Activated T-helper 2 cell treated with anti-CD3 and anti-CD28 coated beads, Interferon-gamma antibody, Interleukin-2, Interleukin-4, amounts not matched to agents 10 μg/mL and 5 μg/mL and 100 μg/mL, durations not matched to agents 14 hours and 24 hours and 36 hours (primary cell): ENCODE results near the gene TUBB4A. TPM values are rescaled to one million over a fixed set of nuclear protein-coding genes. Genes with fewer than 3 reads are reported as not detected.
"Not testable (repeated sequence)": the region's sequence is repeated elsewhere in the genome, so short reads cannot be mapped to it uniquely, and the experiment has no call there.

ENCODE experiments used
- DNase-seq: peaks from one replicate; pipeline ENCODE4 v3.0.0; 2021; ENCODE audit warnings: low spot score
- H3K27ac Mint-ChIP-seq: one replicate; pipeline ENCODE4 v1.8.0; 2021; ENCODE audit warnings: mixed read lengths
- H3K27me3 Mint-ChIP-seq: one replicate; pipeline ENCODE4 v1.8.0; 2021; ENCODE audit warnings: low read depth, mixed read lengths
- H3K36me3 Mint-ChIP-seq: one replicate; pipeline ENCODE4 v1.8.0; 2021; ENCODE audit warnings: low read depth, mixed read lengths
- H3K4me1 Mint-ChIP-seq: one replicate; pipeline ENCODE4 v1.8.0; 2021; ENCODE audit warnings: low read depth, mixed read lengths
- H3K4me3 Mint-ChIP-seq: one replicate; pipeline ENCODE4 v1.8.0; 2021; ENCODE audit warnings: low read depth, mild to moderate bottlenecking, moderate library complexity, mixed read lengths
- H3K9me3 Mint-ChIP-seq: one replicate; pipeline ENCODE4 v1.8.0; 2021; ENCODE audit warnings: mixed read lengths
- intact Hi-C: fragments of 100-400 bp; cut with micrococcal nuclease; formaldehyde crosslinking; loops from one replicate; pipeline ENCODE4 v1.15.1; 2023
- total RNA-seq: library from RNA; stranded (reverse); gene quantifications from 2 replicates; pipeline ENCODE4 v1.2.3, GENCODE V29; 2022

Gene TUBB4A
- total RNA-seq, 1 donor from 2014 or later, result 7.9 TPM

- no peaks in the 10 kb centered on the region for H3K27me3 Mint-ChIP-seq
- peak; percentile 44 for DNase-seq
- H3K36me3 Mint-ChIP-seq, result no peaks in the 10 kb centered on the region
- no peaks in the 10 kb centered on the region for H3K9me3 Mint-ChIP-seq
- peak overlapping the region; percentile 88 for H3K27ac Mint-ChIP-seq
- intact Hi-C loops, result loop anchor here (1.0 to 5.0 kb wide), 4 partner anchors 39 to 249 kb away; partner anchors contain the start of gene SH2D3A
- peaks cover 35% of the 10 kb centered on the region for H3K4me1 Mint-ChIP-seq
- H3K4me3 Mint-ChIP-seq, result peak overlapping the region; percentile 66
Observed at GRCh38 chr19:6518145-6518911, 16.2 kb upstream of the TUBB4A start.

- H3K27me3 Mint-ChIP-seq, result no peaks in the 10 kb centered on the region
- peaks cover 31% of the 10 kb centered on the region for H3K4me1 Mint-ChIP-seq
- H3K36me3 Mint-ChIP-seq, result no peaks in the 10 kb centered on the region
- no peaks in the 10 kb centered on the region for H3K9me3 Mint-ChIP-seq
- H3K4me3 Mint-ChIP-seq, result peak overlapping the region; percentile 94
- peak overlapping the region; percentile 94 for H3K27ac Mint-ChIP-seq
- intact Hi-C loops, result loop anchor here (1.0 to 5.0 kb wide), 10 partner anchors 14 to 347 kb away; partner anchors contain the start of genes CD70, SH2D3A and TNFSF9
- DNase-seq, result peak; percentile 85
Observed at GRCh38 chr19:6516659-6517291, 14.7 kb upstream of the TUBB4A start.

- Mint-ChIP-seq H3K27ac (peak overlapping the region; percentile 89), H3K4me3 (peak overlapping the region; percentile 94), H3K9me3 (no peaks in the 10 kb centered on the region), H3K36me3 (no peaks in the 10 kb centered on the region), H3K27me3 (no peaks in the 10 kb centered on the region), H3K4me1 (peaks cover 33% of the 10 kb centered on the region)
- DNase-seq, result peak; percentile 76
- intact Hi-C loops, result loop anchor here (1.0 to 5.0 kb wide), 8 partner anchors 15 to 251 kb away; partner anchors contain the start of genes CD70, SH2D3A and TNFSF9
Observed at GRCh38 chr19:6516018-6516658, 14.0 kb upstream of the TUBB4A start.

- Mint-ChIP-seq H3K27ac (no peak overlapping the region), H3K27me3 (no peaks in the 10 kb centered on the region), H3K36me3 (no peaks in the 10 kb centered on the region), H3K9me3 (no peaks in the 10 kb centered on the region), H3K4me3 (peak overlapping the region; percentile 49), H3K4me1 (peaks cover 31% of the 10 kb centered on the region)
- intact Hi-C loops, result loop anchor here (5.0 kb wide), 3 partner anchors 42 to 252 kb away; partner anchors contain the start of gene SH2D3A
- DNase-seq, result no peak
Observed at GRCh38 chr19:6514926-6515544, 12.9 kb upstream of the TUBB4A start.

- Mint-ChIP-seq H3K27ac (no peak overlapping the region), H3K36me3 (no peaks in the 10 kb centered on the region), H3K4me3 (no peak overlapping the region), H3K4me1 (peaks cover 25% of the 10 kb centered on the region), H3K9me3 (no peaks in the 10 kb centered on the region), H3K27me3 (no peaks in the 10 kb centered on the region)
- intact Hi-C loops, result no loop called here
- no peak for DNase-seq
Observed at GRCh38 chr19:6514089-6514488, 12.0 kb upstream of the TUBB4A start.

- Mint-ChIP-seq H3K36me3 (no peaks in the 10 kb centered on the region), H3K27me3 (no peaks in the 10 kb centered on the region), H3K27ac (no peak overlapping the region), H3K4me3 (no peak overlapping the region), H3K4me1 (peaks cover 3% of the 10 kb centered on the region), H3K9me3 (no peaks in the 10 kb centered on the region)
- intact Hi-C loops, result no loop called here
- no peak for DNase-seq
Observed at GRCh38 chr19:6510618-6511017, 8.5 kb upstream of the TUBB4A start.

GRCh38 chr19:6509118-6509971 is 7.2 kb upstream of the TUBB4A start:
- no peak for DNase-seq
- no peaks in the 10 kb centered on the region for H3K36me3 Mint-ChIP-seq
- H3K4me3 Mint-ChIP-seq, result no peak overlapping the region
- H3K4me1 Mint-ChIP-seq, result peaks cover 8% of the 10 kb centered on the region
- intact Hi-C loops, result loop anchor here (10.0 kb wide), 1 partner anchor 85 kb away; the partner anchor contains the start of gene KHSRP
- H3K27ac Mint-ChIP-seq, result no peak overlapping the region
- no peaks in the 10 kb centered on the region for H3K9me3 Mint-ChIP-seq
- no peaks in the 10 kb centered on the region for H3K27me3 Mint-ChIP-seq

GRCh38 chr19:6508028-6508771 is 6.1 kb upstream of the TUBB4A start:
- not testable (repeated sequence) for H3K27me3 Mint-ChIP-seq, H3K9me3 Mint-ChIP-seq, DNase-seq, H3K4me1 Mint-ChIP-seq, H3K36me3 Mint-ChIP-seq, H3K4me3 Mint-ChIP-seq, H3K27ac Mint-ChIP-seq
- intact Hi-C loops, result loop anchor here (10.0 kb wide), 1 partner anchor 83 kb away; the partner anchor contains the start of gene KHSRP

- H3K27ac Mint-ChIP-seq, result no peak overlapping the region
- peak overlapping the region; percentile 67 for H3K4me3 Mint-ChIP-seq
- H3K9me3 Mint-ChIP-seq, result no peaks in the 10 kb centered on the region
- peaks cover 6% of the 10 kb centered on the region for H3K27me3 Mint-ChIP-seq
- peaks cover 14% of the 10 kb centered on the region for H3K4me1 Mint-ChIP-seq
- H3K36me3 Mint-ChIP-seq, result no peaks in the 10 kb centered on the region
- DNase-seq, result no peak
- intact Hi-C loops, result loop anchor here (10.0 kb wide), 1 partner anchor 79 kb away; the partner anchor contains the start of gene KHSRP
Observed at GRCh38 chr19:6503407-6504201, 1.5 kb upstream of the TUBB4A start.

- Mint-ChIP-seq H3K4me3 (peak overlapping the region; percentile 80), H3K36me3 (no peaks in the 10 kb centered on the region), H3K27ac (no peak overlapping the region), H3K27me3 (peaks cover 6% of the 10 kb centered on the region), H3K4me1 (peaks cover 19% of the 10 kb centered on the region), H3K9me3 (no peaks in the 10 kb centered on the region)
- intact Hi-C loops, result loop anchor here (10.0 kb wide), 1 partner anchor 76 kb away; the partner anchor contains the start of gene KHSRP
- no peak for DNase-seq
Observed at GRCh38 chr19:6500837-6501739, 1.0 kb downstream of the TUBB4A start.
